H9 (cell line): ENCODE results near the gene WDSUB1. TPM values are rescaled to one million over a fixed set of nuclear protein-coding genes. Genes with fewer than 3 reads are reported as not detected.

Experiments used
- DNase-seq: peaks from one replicate; pipeline ENCODE4 v3.0.0-alpha.2; 2017
- H2AFZ ChIP-seq: one replicate; pipeline ENCODE4 v1.6.1; 2013; ENCODE audit warnings: mild to moderate bottlenecking, low read length, control low read depth, moderate library complexity
- H2AK5ac ChIP-seq: 2 replicates; pipeline ENCODE4 v1.6.1; 2013; ENCODE audit warnings: low read length, control low read depth, mixed read lengths; ENCODE audit not compliant: insufficient read length
- H2BK120ac ChIP-seq: one replicate; pipeline ENCODE4 v1.6.1; 2013; ENCODE audit warnings: low read depth, mild to moderate bottlenecking, low read length, control low read depth, inconsistent platforms; ENCODE audit not compliant: poor library complexity, severe bottlenecking
- H2BK12ac ChIP-seq: 2 replicates; pipeline ENCODE4 v1.6.1; 2013; ENCODE audit warnings: low read length, control low read depth, mixed read lengths, low read depth; ENCODE audit not compliant: insufficient read length
- H2BK15ac ChIP-seq: 2 replicates; pipeline ENCODE4 v1.6.1; 2013; ENCODE audit warnings: low read depth, low read length, control low read depth
- H2BK20ac ChIP-seq: one replicate; pipeline ENCODE4 v1.6.1; 2013; ENCODE audit warnings: low read depth, mild to moderate bottlenecking, low read length, control low read depth, inconsistent platforms; ENCODE audit not compliant: poor library complexity, severe bottlenecking
- H2BK5ac ChIP-seq: 2 replicates; pipeline ENCODE4 v1.6.1; 2013; ENCODE audit warnings: low read length, control low read depth, mixed read lengths; ENCODE audit not compliant: insufficient read length
- H3K14ac ChIP-seq: 2 replicates; pipeline ENCODE4 v1.6.1; 2013; ENCODE audit warnings: low read length, control low read depth; ENCODE audit not compliant: insufficient read depth
- H3K18ac ChIP-seq: 2 replicates; pipeline ENCODE4 v1.6.1; 2013; ENCODE audit warnings: low read depth, mild to moderate bottlenecking, mixed read lengths, low read length, control low read depth; ENCODE audit not compliant: insufficient read length
- H3K23ac ChIP-seq: 2 replicates; pipeline ENCODE4 v1.6.1; 2013; ENCODE audit warnings: low read length, control low read depth, mixed read lengths, low read depth; ENCODE audit not compliant: insufficient read length
- H3K23me2 ChIP-seq: 2 replicates; pipeline ENCODE4 v1.6.1; 2013; ENCODE audit warnings: low read depth, mild to moderate bottlenecking, mixed read lengths, low read length, control low read depth; ENCODE audit not compliant: insufficient read length, poor library complexity, severe bottlenecking
- H3K27ac ChIP-seq: 2 replicates; pipeline ENCODE4 v1.5.1; 2013; ENCODE audit warnings: low read length, control low read depth, mixed read lengths, low read depth; ENCODE audit not compliant: insufficient read length
- H3K27me3 ChIP-seq: 2 replicates; pipeline ENCODE4 v1.6.1; 2013; ENCODE audit warnings: low read length, control low read depth, inconsistent platforms; ENCODE audit not compliant: insufficient read depth
- H3K4ac ChIP-seq: 2 replicates; pipeline ENCODE4 v1.6.1; 2013; ENCODE audit warnings: low read depth, mild to moderate bottlenecking, control low read depth, inconsistent platforms, low read length, moderate library complexity
- H3K4me1 ChIP-seq: 2 replicates; pipeline ENCODE4 v1.6.1; 2013; ENCODE audit warnings: low read length, control low read depth, inconsistent platforms; ENCODE audit not compliant: insufficient read depth
- H3K4me2 ChIP-seq: 2 replicates; pipeline ENCODE4 v1.6.1; 2013; ENCODE audit warnings: low read length, control low read depth, mixed read lengths; ENCODE audit not compliant: insufficient read length, insufficient read depth
- H3K56ac ChIP-seq: 2 replicates; pipeline ENCODE4 v1.6.1; 2013; ENCODE audit warnings: low read depth, mild to moderate bottlenecking, mixed read lengths, low read length, control low read depth; ENCODE audit not compliant: insufficient read length
- H3K79me1 ChIP-seq: 2 replicates; pipeline ENCODE4 v1.6.1; 2013; ENCODE audit warnings: low read depth, mild to moderate bottlenecking, moderate library complexity, low read length, control low read depth, inconsistent platforms; ENCODE audit not compliant: insufficient read depth, poor library complexity, severe bottlenecking
- H3K79me2 ChIP-seq: 2 replicates; pipeline ENCODE4 v1.6.1; 2013; ENCODE audit warnings: low read length, control low read depth, inconsistent platforms; ENCODE audit not compliant: insufficient read depth
- H3K9ac ChIP-seq: 2 replicates; pipeline ENCODE4 v1.6.1; 2013; ENCODE audit warnings: low read length, control low read depth, mixed read lengths; ENCODE audit not compliant: insufficient read length; ENCODE audit errors: extremely low read depth
- H3K9me3 ChIP-seq: one replicate; pipeline ENCODE4 v1.6.1; 2013; ENCODE audit warnings: low read depth, low read length, inconsistent platforms; ENCODE audit not compliant: control insufficient read depth
- H3T11ph ChIP-seq: one replicate; pipeline ENCODE4 v1.6.1; 2013; ENCODE audit warnings: mild to moderate bottlenecking, low read length, control low read depth, inconsistent platforms
- H4K20me1 ChIP-seq: one replicate; pipeline ENCODE4 v1.6.1; 2013; ENCODE audit not compliant: control insufficient read depth, insufficient read length, insufficient read depth
- H4K5ac ChIP-seq: 2 replicates; pipeline ENCODE4 v1.6.1; 2013; ENCODE audit warnings: low read depth, mild to moderate bottlenecking, mixed read lengths, low read length, control low read depth; ENCODE audit not compliant: insufficient read length
- H4K8ac ChIP-seq: replicated peaks from 2 replicates; pipeline ENCODE4 v1.6.1; 2013; ENCODE audit warnings: low read length, control low read depth, mixed read lengths, low read depth; ENCODE audit not compliant: insufficient read length
- H4K91ac ChIP-seq: 2 replicates; pipeline ENCODE4 v1.6.1; 2013; ENCODE audit warnings: low read depth, mild to moderate bottlenecking, moderate library complexity, mixed read lengths, low read length, control low read depth; ENCODE audit not compliant: insufficient read length
- H3K27ac Mint-ChIP-seq, 3 experiments: 2 replicates in 2 of 3; 3 replicates in 1 of 3; pipeline ENCODE4 v1.8.0; 2020 to 2021; ENCODE audit warnings: mixed read lengths in 3 of 3, mild to moderate bottlenecking in 1 of 3, moderate library complexity in 1 of 3
- H3K27me3 Mint-ChIP-seq: 2 replicates; pipeline ENCODE4 v1.8.0; 2021; ENCODE audit warnings: low read depth, mild to moderate bottlenecking, moderate library complexity, mixed read lengths
- H3K36me3 Mint-ChIP-seq, 3 experiments: 2 replicates in 2 of 3; 3 replicates in 1 of 3; pipeline ENCODE4 v1.8.0; 2020 to 2021; ENCODE audit warnings: low read depth in 3 of 3, mixed read lengths in 3 of 3; ENCODE audit not compliant: insufficient read depth in 1 of 3
- H3K4me1 Mint-ChIP-seq, 2 experiments: 2 replicates each; pipeline ENCODE4 v1.8.0; 2020; ENCODE audit warnings: mixed read lengths in 2 of 2
- H3K4me3 Mint-ChIP-seq, 2 experiments: 2 replicates in 1 of 2; 3 replicates in 1 of 2; pipeline ENCODE4 v1.8.0; 2020 to 2021; ENCODE audit warnings: mild to moderate bottlenecking in 2 of 2, mixed read lengths in 2 of 2, moderate library complexity in 1 of 2
- H3K9me3 Mint-ChIP-seq, 2 experiments: 2 replicates in 1 of 2; 3 replicates in 1 of 2; pipeline ENCODE4 v1.8.0; 2020; ENCODE audit warnings: mild to moderate bottlenecking in 2 of 2, mixed read lengths in 2 of 2, moderate library complexity in 1 of 2
- WGBS: extraction: QIAGEN DNeasy Blood & Tissue Kit; methylation state at CpG from one replicate; pipeline ENCODE4 v1.1.7; 2013; ENCODE audit warnings: missing lambda C conversion rate, low lambda C conversion rate, mixed read lengths; ENCODE audit not compliant: insufficient read length; ENCODE audit errors: extremely low coverage; 5-methylcytosine and 5-hydroxymethylcytosine counted together
- total RNA-seq: library from RNA; stranded (reverse); gene quantifications from 2 replicates; pipeline ENCODE4 v1.2.1, GENCODE V29; 2021
- TF ChIP-seq, protein P1 (sequence below): fragments of 200-600 bp; sonication (generic); conservative IDR thresholded peaks from 3 replicates; pipeline ENCODE4 v1.8.0; 2021; ENCODE audit warnings: antibody characterized with exemption, mild to moderate bottlenecking

WDSUB1 gene
- total RNA-seq, 1 experiment from 2014 or later: 5.5 TPM

DNA sequence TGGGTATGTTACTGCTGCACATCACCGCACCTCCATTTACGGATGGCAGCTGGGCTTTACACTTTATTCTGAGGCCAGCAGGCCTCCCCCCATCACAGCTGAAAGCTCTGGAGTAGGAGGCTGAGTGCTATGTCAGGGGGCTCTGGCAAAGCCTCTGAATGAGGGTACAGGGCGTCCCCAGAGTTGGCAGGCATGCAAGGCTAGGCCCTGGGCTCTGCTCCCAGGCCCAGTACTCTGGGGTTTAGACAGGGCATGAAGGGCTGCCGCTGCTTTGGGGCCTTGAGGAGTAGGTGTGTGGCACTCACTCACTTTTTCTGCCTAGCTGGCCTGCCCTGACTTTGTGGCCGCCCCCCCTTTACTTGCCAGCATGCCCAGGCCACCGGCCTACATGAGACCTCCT is 90.8 kb downstream of the WDSUB1 start:
- Mint-ChIP-seq H3K36me3 (0 out of 7 replicates have a peak, but pooled peaks cover 0 to 2% (median 0%) of the 10 kb centered on the region in 3 experiments), H3K4me1 (peaks cover 0 to 4% of the 10 kb centered on the region in 2 experiments; a peak in 2 of 4 replicates), H3K27ac (peak overlapping the region in 2 of 3 experiments; percentile 17 to 25; a peak in 1 of 7 replicates), H3K27me3 (no peaks in the 10 kb centered on the region), H3K4me3 (no peak overlapping the region), H3K9me3 (no peaks in the 10 kb centered on the region)
- no peak for DNase-seq
- no peak overlapping the region for H2BK20ac ChIP-seq
- no peak overlapping the region for H2BK12ac ChIP-seq
- no peak overlapping the region for H3K18ac ChIP-seq
- H3K14ac ChIP-seq: peak overlapping the region; percentile 28; the same call in 1 of the 2 replicates
- H3K4ac ChIP-seq: no peak overlapping the region
- TF ChIP-seq, protein P1, sequence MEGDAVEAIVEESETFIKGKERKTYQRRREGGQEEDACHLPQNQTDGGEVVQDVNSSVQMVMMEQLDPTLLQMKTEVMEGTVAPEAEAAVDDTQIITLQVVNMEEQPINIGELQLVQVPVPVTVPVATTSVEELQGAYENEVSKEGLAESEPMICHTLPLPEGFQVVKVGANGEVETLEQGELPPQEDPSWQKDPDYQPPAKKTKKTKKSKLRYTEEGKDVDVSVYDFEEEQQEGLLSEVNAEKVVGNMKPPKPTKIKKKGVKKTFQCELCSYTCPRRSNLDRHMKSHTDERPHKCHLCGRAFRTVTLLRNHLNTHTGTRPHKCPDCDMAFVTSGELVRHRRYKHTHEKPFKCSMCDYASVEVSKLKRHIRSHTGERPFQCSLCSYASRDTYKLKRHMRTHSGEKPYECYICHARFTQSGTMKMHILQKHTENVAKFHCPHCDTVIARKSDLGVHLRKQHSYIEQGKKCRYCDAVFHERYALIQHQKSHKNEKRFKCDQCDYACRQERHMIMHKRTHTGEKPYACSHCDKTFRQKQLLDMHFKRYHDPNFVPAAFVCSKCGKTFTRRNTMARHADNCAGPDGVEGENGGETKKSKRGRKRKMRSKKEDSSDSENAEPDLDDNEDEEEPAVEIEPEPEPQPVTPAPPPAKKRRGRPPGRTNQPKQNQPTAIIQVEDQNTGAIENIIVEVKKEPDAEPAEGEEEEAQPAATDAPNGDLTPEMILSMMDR: no peak
- H3T11ph ChIP-seq: no peak overlapping the region
- no peak overlapping the region for H4K91ac ChIP-seq
- no CpG with 5 or more reads among the region's 6 CpGs for WGBS
- no peaks in the 10 kb centered on the region for H4K20me1 ChIP-seq
- no peak overlapping the region for H2BK120ac ChIP-seq
- H2BK15ac ChIP-seq: no peak overlapping the region
- no peak overlapping the region for H2AK5ac ChIP-seq
- no peak overlapping the region for H2BK5ac ChIP-seq
- H4K5ac ChIP-seq: no peak overlapping the region
- no peak overlapping the region for H3K56ac ChIP-seq
- H3K23me2 ChIP-seq: no peaks in the 10 kb centered on the region
- H3K4me1 ChIP-seq: no peaks in the 10 kb centered on the region
- H4K8ac ChIP-seq: no peak overlapping the region
- no peak overlapping the region for H3K23ac ChIP-seq
- H3K79me2 ChIP-seq: no peaks in the 10 kb centered on the region
- H3K27me3 ChIP-seq: no peaks in the 10 kb centered on the region
- H2AFZ ChIP-seq: no peak overlapping the region
- H3K9me3 ChIP-seq: no peaks in the 10 kb centered on the region
- no peak overlapping the region for H3K9ac ChIP-seq
- no peak overlapping the region for H3K27ac ChIP-seq
- no peak overlapping the region for H3K4me2 ChIP-seq
- no peaks in the 10 kb centered on the region for H3K79me1 ChIP-seq
